SK-N-SH treated with all-trans-retinoic acid at 6 μM for 48 hours (cell line): Measurements from ENCODE around the gene GLRX5.

Experiments
- ARNTL ChIP-seq: fragments of 450-650 bp; formaldehyde crosslinking; IDR thresholded peaks from 2 replicates; pipeline ENCODE4 v1.5.0; 2020; ENCODE audit warnings: low read depth, mild to moderate bottlenecking, moderate library complexity, borderline replicate concordance
- CSDC2 ChIP-seq: fragments of 250-450 bp; sonication (Bioruptor Pico); IDR thresholded peaks from 2 replicates; pipeline ENCODE4 v1.5.0; 2020; ENCODE audit warnings: mild to moderate bottlenecking, moderate library complexity
- GLIS3 ChIP-seq: fragments of 250-450 bp; sonication (Bioruptor Pico); IDR thresholded peaks from 2 replicates; pipeline ENCODE4 v1.5.0; 2020; ENCODE audit warnings: mild to moderate bottlenecking, moderate library complexity
- ISL1 ChIP-seq: fragments of 250-450 bp; sonication (Bioruptor Pico); IDR thresholded peaks from 2 replicates; pipeline ENCODE4 v2.1.2; 2022; ENCODE audit warnings: mild to moderate bottlenecking, moderate library complexity
- PPARA ChIP-seq: fragments of 250-450 bp; sonication (Bioruptor Pico); IDR thresholded peaks from 2 replicates; pipeline ENCODE4 v1.5.0; 2020; ENCODE audit warnings: mild to moderate bottlenecking, borderline replicate concordance
- RARB ChIP-seq: fragments of 250-450 bp; sonication (Bioruptor Pico); IDR thresholded peaks from 2 replicates; pipeline ENCODE4 v1.8.0; 2021; ENCODE audit warnings: mild to moderate bottlenecking, moderate library complexity
- TSHZ2 ChIP-seq: fragments of 250-450 bp; sonication (Bioruptor Pico); IDR thresholded peaks from 2 replicates; pipeline ENCODE4 v1.5.0; 2020; ENCODE audit warnings: mild to moderate bottlenecking, moderate library complexity
- ZFP3 ChIP-seq: fragments of 250-450 bp; sonication (Bioruptor Pico); IDR thresholded peaks from 2 replicates; pipeline ENCODE4 v1.5.0; 2020; ENCODE audit warnings: mild to moderate bottlenecking, moderate library complexity
- ZFP30 ChIP-seq: fragments of 450-650 bp; formaldehyde crosslinking; IDR thresholded peaks from 2 replicates; pipeline ENCODE4 v1.5.0; 2022; ENCODE audit warnings: mild to moderate bottlenecking, moderate library complexity
- TF ChIP-seq, protein P1 (sequence below): fragments of 250-450 bp; sonication (Bioruptor Pico); IDR thresholded peaks from 2 replicates; pipeline ENCODE4 v1.8.0; 2020; ENCODE audit warnings: mild to moderate bottlenecking, moderate library complexity, borderline replicate concordance

GRCh38 chr14:95544588-95544987 lies 9.7 kb downstream of the GLRX5 start:
- TF ChIP-seq ZFP30 (CRISPR knock-in tag) (no peak), RARB (CRISPR knock-in tag) (no peak), TSHZ2 (CRISPR knock-in tag) (no peak), ZFP3 (CRISPR knock-in tag) (no peak), ARNTL (CRISPR knock-in tag) (no peak), CSDC2 (CRISPR knock-in tag) (no peak), GLIS3 (CRISPR knock-in tag) (no peak), ISL1 (CRISPR knock-in tag) (no peak), PPARA (CRISPR knock-in tag) (no peak)
- TF ChIP-seq, protein P1, sequence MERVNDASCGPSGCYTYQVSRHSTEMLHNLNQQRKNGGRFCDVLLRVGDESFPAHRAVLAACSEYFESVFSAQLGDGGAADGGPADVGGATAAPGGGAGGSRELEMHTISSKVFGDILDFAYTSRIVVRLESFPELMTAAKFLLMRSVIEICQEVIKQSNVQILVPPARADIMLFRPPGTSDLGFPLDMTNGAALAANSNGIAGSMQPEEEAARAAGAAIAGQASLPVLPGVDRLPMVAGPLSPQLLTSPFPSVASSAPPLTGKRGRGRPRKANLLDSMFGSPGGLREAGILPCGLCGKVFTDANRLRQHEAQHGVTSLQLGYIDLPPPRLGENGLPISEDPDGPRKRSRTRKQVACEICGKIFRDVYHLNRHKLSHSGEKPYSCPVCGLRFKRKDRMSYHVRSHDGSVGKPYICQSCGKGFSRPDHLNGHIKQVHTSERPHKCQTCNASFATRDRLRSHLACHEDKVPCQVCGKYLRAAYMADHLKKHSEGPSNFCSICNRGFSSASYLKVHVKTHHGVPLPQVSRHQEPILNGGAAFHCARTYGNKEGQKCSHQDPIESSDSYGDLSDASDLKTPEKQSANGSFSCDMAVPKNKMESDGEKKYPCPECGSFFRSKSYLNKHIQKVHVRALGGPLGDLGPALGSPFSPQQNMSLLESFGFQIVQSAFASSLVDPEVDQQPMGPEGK, result no peak
